ENCODE results near the gene CCDC73. TPM values are rescaled to one million over a fixed set of nuclear protein-coding genes. Genes with fewer than 3 reads are reported as not detected.

Gene CCDC73
- total and polyA plus RNA-seq, 2 of the 4 experiments (the other 2 are of a cell fraction) = not detected

DNA sequence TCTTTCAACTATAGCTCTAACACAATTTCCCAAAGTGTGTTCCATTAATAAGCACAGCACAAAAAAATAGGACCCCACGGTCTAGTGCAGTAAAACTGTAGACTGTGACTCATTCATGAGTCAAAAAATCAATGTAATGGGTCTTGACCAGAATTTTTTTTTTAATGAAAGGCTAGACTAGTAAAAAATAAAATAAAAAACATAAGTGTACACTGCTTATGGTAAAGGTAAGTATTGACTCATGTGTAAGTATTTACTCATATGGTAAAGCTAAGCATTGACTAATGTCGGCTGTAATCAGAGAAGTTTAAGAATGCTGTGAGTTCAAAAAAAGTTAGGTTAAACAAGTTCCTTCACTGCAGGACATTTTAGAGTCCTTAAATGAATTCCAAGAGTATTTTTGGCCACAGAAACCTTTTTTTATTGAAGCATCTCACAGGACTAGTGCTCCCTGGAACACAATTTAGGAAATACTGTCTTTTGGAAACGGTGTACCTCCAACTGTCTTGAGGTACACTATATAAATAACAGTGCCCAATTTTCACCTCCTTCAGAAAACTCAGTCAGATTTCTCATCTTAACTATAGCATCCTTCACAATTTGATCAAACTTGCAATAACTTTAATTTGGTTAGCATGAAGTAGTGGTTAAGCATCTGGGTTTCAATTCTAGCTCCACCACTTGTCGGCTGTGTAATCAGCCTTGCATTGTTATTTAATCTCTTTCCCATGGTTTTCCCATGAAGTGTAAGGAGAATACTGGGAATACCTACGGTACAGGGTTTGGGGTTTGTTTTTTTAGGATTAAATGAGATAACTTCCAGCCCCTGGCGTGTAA is 2.1 kb downstream of the CCDC73 start (continued):
- no peak for TF ChIP-seq MAFK (IDR thresholded peaks at IDR 0.05; ENCODE audit: low read depth, low read length)

DNA sequence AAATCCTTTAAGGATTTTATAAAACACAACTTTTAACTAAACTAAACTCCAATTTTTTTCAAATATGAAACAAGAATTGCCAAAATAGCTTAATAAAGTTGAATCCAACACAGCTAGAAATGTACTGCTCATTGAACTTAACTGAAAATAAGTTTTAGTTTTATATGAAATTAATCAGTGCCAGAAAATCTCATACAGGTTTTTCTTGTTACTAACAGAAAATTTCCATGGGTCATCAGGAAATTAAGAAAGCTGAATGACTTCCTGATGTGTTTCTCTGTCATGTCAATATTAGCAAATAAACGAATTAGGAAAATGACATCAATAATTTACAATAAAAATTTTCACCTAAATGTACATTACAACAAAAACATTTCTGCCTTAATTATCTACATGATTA is 3.5 kb downstream of the CCDC73 start:
- no peak overlapping the region for H3K23ac ChIP-seq (ENCODE audit: low read depth, low read length)
- H3K4me3 ChIP-seq (ENCODE audit: insufficient read depth, low read depth, low read length) = no peak overlapping the region
- H4K20me1 ChIP-seq (ENCODE audit: insufficient read depth, low read length) = no peaks in the 10 kb centered on the region
- no peaks in the 10 kb centered on the region for H3K4me1 ChIP-seq (ENCODE audit: control insufficient read depth, insufficient read depth, low read length)
- no peak overlapping the region for H2BK15ac ChIP-seq (ENCODE audit: low read depth, low read length)
- H4K8ac ChIP-seq (ENCODE audit: low read depth in 2 of 2, low read length in 2 of 2) = no peak overlapping the region
- H2AK9ac ChIP-seq (replicated peaks; ENCODE audit: low read depth, low read length, poor library complexity) = no peak overlapping the region
- ChIA-PET POLR2A (ENCODE audit: unreplicated experiment) (no interaction called here), CTCF (no interaction called here)
- no peak overlapping the region for H3K4me2 ChIP-seq (ENCODE audit: low read depth, low read length)
- H3K14ac ChIP-seq (replicated peaks; ENCODE audit: low read depth, low read length) = no peak overlapping the region
- H3K4ac ChIP-seq (ENCODE audit: low read depth, low read length) = no peak overlapping the region
- H3K36me3 ChIP-seq (ENCODE audit: control insufficient read depth, insufficient read depth, low read length) = no peaks in the 10 kb centered on the region
- H3K56ac ChIP-seq (ENCODE audit: extremely low read depth, insufficient read depth, low read length) = no peak overlapping the region
- no peak overlapping the region for H2BK120ac ChIP-seq (ENCODE audit: low read depth, low read length)
- ATAC-seq (ENCODE audit: low read depth) (no peak), DNase-seq (no peak)
- no CpG with 5 or more reads among the region's 1 CpG for WGBS, 2 experiments (ENCODE audit: extremely low coverage in 2 of 2, insufficient read length in 1 of 2)
- H4K5ac ChIP-seq (ENCODE audit: low read depth, low read length) = no peak overlapping the region
- H3K79me1 ChIP-seq (ENCODE audit: low read depth in 1 of 2, low read length in 2 of 2) = no peaks in the 10 kb centered on the region
- no peaks in the 10 kb centered on the region for H3K9me3 ChIP-seq (ENCODE audit: control insufficient read depth, insufficient read depth, low read length)
- dilution Hi-C loops (cut with HindIII; ENCODE audit: low sequenced_read_pairs, unreplicated experiment) = no loop called here
- H3K9ac ChIP-seq (ENCODE audit: low read depth, low read length) = no peak overlapping the region
- H3K9me1 ChIP-seq (ENCODE audit: insufficient read depth, low read length) = no peaks in the 10 kb centered on the region
- H3K18ac ChIP-seq (ENCODE audit: low read depth, low read length) = no peak overlapping the region
- intact Hi-C loops (cut with micrococcal nuclease) = loop anchor here (5.0 kb wide), 2 partner anchors 79 to 264 kb away; no protein-coding TSS in a partner anchor
- H3K27me3 ChIP-seq (ENCODE audit: control insufficient read depth, insufficient read depth, low read length) = peaks cover 2% of the 10 kb centered on the region; the same call in 1 of the 2 replicates
- H2AFZ ChIP-seq (replicated peaks; ENCODE audit: low read length, poor library complexity) = no peak overlapping the region
- in situ Hi-C loops (cut with MboI; ENCODE audit: low sequenced_read_pairs) = no loop called here
- H2BK20ac ChIP-seq (ENCODE audit: low read depth, low read length) = no peak overlapping the region
- H3K27ac ChIP-seq (ENCODE audit: insufficient read depth, low read length) = no peak overlapping the region
- BruUV-seq (replicated peaks) = no TSS peak
- H2BK5ac ChIP-seq (ENCODE audit: low read depth, low read length, poor library complexity, severe bottlenecking) = no peak overlapping the region
- no peak overlapping the region for H2AK5ac ChIP-seq (ENCODE audit: low read depth, low read length)
- no peak overlapping the region for H4K91ac ChIP-seq (ENCODE audit: insufficient read depth, low read depth, low read length)
- TF ChIP-seq MAZ (IDR thresholded peaks at IDR 0.05; ENCODE audit: borderline replicate concordance, low read depth, low read length) (no peak), RAD21 (IDR thresholded peaks at IDR 0.05; ENCODE audit: low read length) (no peak), NFE2L2 (IDR thresholded peaks at IDR 0.05; ENCODE audit: low read depth, low read length) (no peak), FOS (IDR thresholded peaks at IDR 0.05; ENCODE audit: low read depth, low read length) (no peak), SMC3 (IDR thresholded peaks at IDR 0.05; ENCODE audit: low read depth, low read length) (no peak), BHLHE40 (IDR thresholded peaks at IDR 0.05; ENCODE audit: low read depth, low read length) (no peak), RFX5 (IDR thresholded peaks at IDR 0.05; ENCODE audit: low read depth, low read length) (no peak), POLR2A (IDR thresholded peaks at IDR 0.05; ENCODE audit: low read depth, low read length) (no peak), CHD1 (IDR thresholded peaks at IDR 0.05; ENCODE audit: low read depth, low read length) (no peak), CEBPB (IDR thresholded peaks at IDR 0.05; ENCODE audit: low read depth, low read length) (no peak), MAFK (IDR thresholded peaks at IDR 0.05; ENCODE audit: low read depth, low read length) (no peak), USF2 (IDR thresholded peaks at IDR 0.05; ENCODE audit: low read depth, low read length) (no peak), MXI1 (IDR thresholded peaks at IDR 0.05; ENCODE audit: borderline replicate concordance, low read depth, low read length) (no peak)
- TF ChIP-seq, protein P1, sequence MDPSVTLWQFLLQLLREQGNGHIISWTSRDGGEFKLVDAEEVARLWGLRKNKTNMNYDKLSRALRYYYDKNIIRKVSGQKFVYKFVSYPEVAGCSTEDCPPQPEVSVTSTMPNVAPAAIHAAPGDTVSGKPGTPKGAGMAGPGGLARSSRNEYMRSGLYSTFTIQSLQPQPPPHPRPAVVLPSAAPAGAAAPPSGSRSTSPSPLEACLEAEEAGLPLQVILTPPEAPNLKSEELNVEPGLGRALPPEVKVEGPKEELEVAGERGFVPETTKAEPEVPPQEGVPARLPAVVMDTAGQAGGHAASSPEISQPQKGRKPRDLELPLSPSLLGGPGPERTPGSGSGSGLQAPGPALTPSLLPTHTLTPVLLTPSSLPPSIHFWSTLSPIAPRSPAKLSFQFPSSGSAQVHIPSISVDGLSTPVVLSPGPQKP (IDR thresholded peaks at IDR 0.05; ENCODE audit: borderline replicate concordance, low read depth, low read length) = no peak
